SJCRH30 (cell line): Measurements from ENCODE around the gene GCSAM. TPM values are rescaled to one million over a fixed set of nuclear protein-coding genes. Genes with fewer than 3 reads are reported as not detected.
A peak's percentile ranks its signal among the peaks of the same experiment; 100 is the strongest.

Experiments
- DNase-seq, 2 experiments: peaks; one replicate each; pipeline ENCODE4 v3.0.0-alpha.2; 2015 to 2020
- H3K27ac ChIP-seq: fragments of 250-450 bp; sonication (Bioruptor Pico); 2 replicates; pipeline ENCODE4 v1.5.1; 2020; ENCODE audit warnings: mild to moderate bottlenecking, moderate library complexity
- H3K27me3 ChIP-seq: fragments of 250-450 bp; sonication (Bioruptor Pico); 2 replicates; pipeline ENCODE4 v1.5.1; 2020; ENCODE audit warnings: mild to moderate bottlenecking, moderate library complexity
- H3K36me3 ChIP-seq: fragments of 250-450 bp; sonication (Bioruptor Pico); 2 replicates; pipeline ENCODE4 v1.5.1; 2020; ENCODE audit warnings: mild to moderate bottlenecking, moderate library complexity
- H3K4me1 ChIP-seq: fragments of 250-450 bp; sonication (Bioruptor Pico); 2 replicates; pipeline ENCODE4 v1.5.1; 2020; ENCODE audit warnings: mild to moderate bottlenecking, moderate library complexity
- H3K4me3 ChIP-seq: fragments of 250-450 bp; sonication (Bioruptor Pico); 2 replicates; pipeline ENCODE4 v1.5.1; 2020; ENCODE audit warnings: mild to moderate bottlenecking, moderate library complexity
- H3K9me3 ChIP-seq: fragments of 250-450 bp; sonication (Bioruptor Pico); replicated peaks from 2 replicates; pipeline ENCODE4 v1.5.1; 2020; ENCODE audit warnings: mild to moderate bottlenecking, moderate library complexity
- total RNA-seq: library from RNA; depleted of rRNA; stranded (reverse); fragments of >200 nt; shearing (Covaris generic); gene quantifications from 2 replicates; pipeline ENCODE4 v1.2.3, GENCODE V29; 2014; rRNA removed

Gene GCSAM
- not detected in 2 replicates for total RNA-seq

- H3K4me3 ChIP-seq = no peak within 1 kb of the TSS
- H3K36me3 ChIP-seq = no peaks in the 10 kb centered on the region
- H3K9me3 ChIP-seq = no peaks in the 10 kb centered on the region
- DNase-seq = no peak
- H3K4me1 ChIP-seq = 0 out of 2 replicates have a peak, but pooled peaks cover 2% of the 10 kb centered on the region
- H3K27me3 ChIP-seq = no peaks in the 10 kb centered on the region
- no peak within 1 kb of the TSS for H3K27ac ChIP-seq
These were observed at the start of gene GCSAM for GRCh38 chr3:112132975-112133448. Gene GCSAM, minus strand, starts transcription at chr3:112133248. Its CDS starts 128 bp downstream, at chr3:112133120.

GRCh38 chr3:112175646-112176045, 42.6 kb upstream of the GCSAM start:
- no peaks in the 10 kb centered on the region for H3K9me3 ChIP-seq

GRCh38 chr3:112175037-112175436, 42.0 kb upstream of the GCSAM start:
- Histone ChIP-seq H3K27ac (no peak overlapping the region), H3K27me3 (no peaks in the 10 kb centered on the region), H3K4me1 (no peaks in the 10 kb centered on the region), H3K9me3 (no peaks in the 10 kb centered on the region), H3K36me3 (no peaks in the 10 kb centered on the region), H3K4me3 (no peak overlapping the region)
- no peak for DNase-seq

More at GRCh38 chr3:112175646-112176045, 42.6 kb upstream of the GCSAM start:
- no peak for DNase-seq
- no peak overlapping the region for H3K4me3 ChIP-seq
- no peaks in the 10 kb centered on the region for H3K27me3 ChIP-seq
- no peak overlapping the region for H3K27ac ChIP-seq
- no peaks in the 10 kb centered on the region for H3K36me3 ChIP-seq
- H3K4me1 ChIP-seq = no peaks in the 10 kb centered on the region

- no peaks in the 10 kb centered on the region for H3K9me3 ChIP-seq
- H3K27me3 ChIP-seq = no peaks in the 10 kb centered on the region
- no peak overlapping the region for H3K4me3 ChIP-seq
- H3K27ac ChIP-seq = no peak overlapping the region
- H3K4me1 ChIP-seq = no peaks in the 10 kb centered on the region
- H3K36me3 ChIP-seq = no peaks in the 10 kb centered on the region
- no peak for DNase-seq
These were observed 38.1 kb upstream of the GCSAM start for GRCh38 chr3:112171144-112171543.

- Histone ChIP-seq H3K27me3 (no peaks in the 10 kb centered on the region), H3K9me3 (no peaks in the 10 kb centered on the region), H3K36me3 (no peaks in the 10 kb centered on the region), H3K4me3 (no peak overlapping the region), H3K27ac (no peak overlapping the region), H3K4me1 (no peaks in the 10 kb centered on the region)
- DNase-seq = no peak
These were observed 37.0 kb upstream of the GCSAM start for GRCh38 chr3:112170046-112170445.

GRCh38 chr3:112167758-112168157, 34.7 kb upstream of the GCSAM start:
- DNase-seq = no peak
- no peaks in the 10 kb centered on the region for H3K36me3 ChIP-seq

GRCh38 chr3:112149136-112149535, 16.1 kb upstream of the GCSAM start:
- no peak overlapping the region for H3K4me3 ChIP-seq
- H3K27ac ChIP-seq = no peak overlapping the region
- no peaks in the 10 kb centered on the region for H3K27me3 ChIP-seq
- no peaks in the 10 kb centered on the region for H3K4me1 ChIP-seq
- H3K36me3 ChIP-seq = no peaks in the 10 kb centered on the region
- no peaks in the 10 kb centered on the region for H3K9me3 ChIP-seq
- no peak for DNase-seq

More at GRCh38 chr3:112167758-112168157, 34.7 kb upstream of the GCSAM start:
- Histone ChIP-seq H3K4me3 (no peak overlapping the region), H3K27me3 (no peaks in the 10 kb centered on the region), H3K27ac (no peak overlapping the region), H3K9me3 (no peaks in the 10 kb centered on the region), H3K4me1 (no peaks in the 10 kb centered on the region)

- no peak for DNase-seq
- H3K4me1 ChIP-seq = no peaks in the 10 kb centered on the region
- H3K4me3 ChIP-seq = no peak overlapping the region
- H3K27ac ChIP-seq = no peak overlapping the region
- no peaks in the 10 kb centered on the region; the same call in 1 of the 2 replicates for H3K9me3 ChIP-seq
- H3K36me3 ChIP-seq = no peaks in the 10 kb centered on the region
- H3K27me3 ChIP-seq = no peaks in the 10 kb centered on the region
These were observed 10.6 kb upstream of the GCSAM start for GRCh38 chr3:112143689-112144088.

GRCh38 chr3:112143251-112143650, 10.2 kb upstream of the GCSAM start:
- no peak for DNase-seq
- no peak overlapping the region for H3K27ac ChIP-seq

GRCh38 chr3:112141293-112141692, 8.2 kb upstream of the GCSAM start:
- no peak for DNase-seq
- H3K36me3 ChIP-seq = no peaks in the 10 kb centered on the region
- no peaks in the 10 kb centered on the region; the same call in 1 of the 2 replicates for H3K9me3 ChIP-seq
- H3K27ac ChIP-seq = no peak overlapping the region
- no peak overlapping the region for H3K4me3 ChIP-seq
- no peaks in the 10 kb centered on the region for H3K27me3 ChIP-seq
- no peaks in the 10 kb centered on the region for H3K4me1 ChIP-seq

More at GRCh38 chr3:112143251-112143650, 10.2 kb upstream of the GCSAM start:
- Histone ChIP-seq H3K4me1 (no peaks in the 10 kb centered on the region), H3K27me3 (no peaks in the 10 kb centered on the region), H3K9me3 (no peaks in the 10 kb centered on the region; the same call in 1 of the 2 replicates), H3K4me3 (no peak overlapping the region), H3K36me3 (no peaks in the 10 kb centered on the region)

GRCh38 chr3:112140584-112140983, 7.5 kb upstream of the GCSAM start:
- Histone ChIP-seq H3K9me3 (no peaks in the 10 kb centered on the region; the same call in 1 of the 2 replicates), H3K27me3 (no peaks in the 10 kb centered on the region), H3K4me3 (no peak overlapping the region), H3K4me1 (no peaks in the 10 kb centered on the region), H3K27ac (no peak overlapping the region), H3K36me3 (no peaks in the 10 kb centered on the region)
- DNase-seq = no peak

GRCh38 chr3:112138219-112138969, 5.3 kb upstream of the GCSAM start:
- Histone ChIP-seq H3K4me3 (no peak overlapping the region), H3K36me3 (no peaks in the 10 kb centered on the region), H3K9me3 (no peaks in the 10 kb centered on the region; the same call in 1 of the 2 replicates), H3K27me3 (no peaks in the 10 kb centered on the region), H3K27ac (no peak overlapping the region), H3K4me1 (no peaks in the 10 kb centered on the region)
- DNase-seq = no peak

GRCh38 chr3:112137781-112138180, 4.7 kb upstream of the GCSAM start:
- no peak for DNase-seq

GRCh38 chr3:112136959-112137693, 4.1 kb upstream of the GCSAM start:
- H3K4me3 ChIP-seq = no peak overlapping the region
- no peaks in the 10 kb centered on the region for H3K4me1 ChIP-seq
- DNase-seq = peak; percentile 54 to 84
- H3K27ac ChIP-seq = no peak overlapping the region
- H3K9me3 ChIP-seq = no peaks in the 10 kb centered on the region; the same call in 1 of the 2 replicates
- no peaks in the 10 kb centered on the region for H3K27me3 ChIP-seq
- H3K36me3 ChIP-seq = no peaks in the 10 kb centered on the region

More at GRCh38 chr3:112137781-112138180, 4.7 kb upstream of the GCSAM start:
- H3K4me1 ChIP-seq = no peaks in the 10 kb centered on the region
- no peak overlapping the region for H3K27ac ChIP-seq
- H3K9me3 ChIP-seq = no peaks in the 10 kb centered on the region; the same call in 1 of the 2 replicates
- no peaks in the 10 kb centered on the region for H3K36me3 ChIP-seq
- H3K4me3 ChIP-seq = no peak overlapping the region
- H3K27me3 ChIP-seq = no peaks in the 10 kb centered on the region

GRCh38 chr3:112136046-112136445, 3.0 kb upstream of the GCSAM start:
- no peak for DNase-seq
- H3K27ac ChIP-seq = no peak overlapping the region
- no peaks in the 10 kb centered on the region for H3K27me3 ChIP-seq
- no peaks in the 10 kb centered on the region; the same call in 1 of the 2 replicates for H3K9me3 ChIP-seq
- no peaks in the 10 kb centered on the region for H3K4me1 ChIP-seq
- H3K36me3 ChIP-seq = no peaks in the 10 kb centered on the region
- no peak overlapping the region for H3K4me3 ChIP-seq
